ENCODE results near the gene SUMO2.

- TF ChIP-seq POLR2AphosphoS5 (IDR thresholded peaks at IDR 0.05; ENCODE audit: low read depth, low read length) (no peak), POLR2A (IDR thresholded peaks at IDR 0.05; ENCODE audit: low read depth, low read length) (no peak), SPI1 (IDR thresholded peaks at IDR 0.05; ENCODE audit: low read depth, low read length) (no peak)
Observed at GRCh38 chr17:75219815-75220214, 37.1 kb upstream of the SUMO2 start.
